HG03565 (cell line): ENCODE data around the gene PCYT2.

Source experiments
- ATAC-seq: cut with Tn5 transposase; IDR thresholded peaks from one replicate; pipeline ENCODE4 v1.9.1; 2021; ENCODE audit warnings: mild to moderate bottlenecking, moderate library complexity; ENCODE audit not compliant: unreplicated experiment

PCYT2 gene

DNA sequence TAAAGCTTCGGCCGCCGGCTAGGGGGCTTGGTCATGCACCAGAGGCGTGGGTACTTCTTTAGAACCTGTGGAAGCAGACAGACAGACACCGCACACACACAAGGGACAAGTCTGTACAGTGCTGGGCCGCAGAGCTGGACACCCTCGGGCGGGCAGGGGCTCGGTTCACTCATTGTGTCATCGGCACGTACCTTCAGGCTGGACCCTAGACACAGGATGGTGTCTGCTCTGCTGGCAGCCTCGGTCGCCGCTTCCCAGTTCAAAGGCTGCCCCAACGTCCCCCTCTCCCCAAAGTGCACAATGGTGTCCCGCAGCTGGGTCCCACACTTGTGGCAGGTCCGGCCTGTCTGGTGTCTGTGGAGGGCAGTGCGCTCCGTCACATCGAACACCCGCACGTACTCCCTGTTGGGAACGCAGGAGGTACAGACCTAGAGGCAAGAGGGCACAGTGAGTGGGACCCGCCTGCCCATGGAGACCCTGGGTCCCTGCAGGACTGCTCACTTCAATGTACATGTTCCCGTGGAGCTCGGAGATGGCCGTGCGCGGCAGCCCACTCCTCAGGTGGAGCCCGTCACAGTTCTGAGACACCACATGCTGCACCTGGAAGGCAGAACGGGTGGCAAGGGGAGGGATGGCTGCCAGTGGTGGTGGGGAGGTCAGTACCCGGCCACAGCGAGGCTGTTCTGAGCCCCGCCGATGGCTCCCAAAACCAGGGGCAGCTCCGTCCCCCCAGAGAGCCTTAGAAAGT lies 3.1 kb upstream of the PCYT2 start:
- no peak for ATAC-seq

- no peak for ATAC-seq
Observed at GRCh38 chr17:81913394-81914102, 2.3 kb upstream of the PCYT2 start.

GRCh38 chr17:81912441-81913309 lies 1.5 kb upstream of the PCYT2 start:
- no peak for ATAC-seq

- ATAC-seq: no peak
Observed at GRCh38 chr17:81911969-81912368, 770 bp upstream of the PCYT2 start.

- peak; percentile 26 for ATAC-seq
Observed at GRCh38 chr17:81910840-81911276, 341 bp downstream of the PCYT2 start.

GRCh38 chr17:81909966-81910839 lies 996 bp downstream of the PCYT2 start:
- ATAC-seq: no peak

GRCh38 chr17:81909231-81909630 lies 2.0 kb downstream of the PCYT2 start:
- no peak for ATAC-seq

GRCh38 chr17:81908793-81909192 lies 2.4 kb downstream of the PCYT2 start:
- no peak for ATAC-seq

DNA sequence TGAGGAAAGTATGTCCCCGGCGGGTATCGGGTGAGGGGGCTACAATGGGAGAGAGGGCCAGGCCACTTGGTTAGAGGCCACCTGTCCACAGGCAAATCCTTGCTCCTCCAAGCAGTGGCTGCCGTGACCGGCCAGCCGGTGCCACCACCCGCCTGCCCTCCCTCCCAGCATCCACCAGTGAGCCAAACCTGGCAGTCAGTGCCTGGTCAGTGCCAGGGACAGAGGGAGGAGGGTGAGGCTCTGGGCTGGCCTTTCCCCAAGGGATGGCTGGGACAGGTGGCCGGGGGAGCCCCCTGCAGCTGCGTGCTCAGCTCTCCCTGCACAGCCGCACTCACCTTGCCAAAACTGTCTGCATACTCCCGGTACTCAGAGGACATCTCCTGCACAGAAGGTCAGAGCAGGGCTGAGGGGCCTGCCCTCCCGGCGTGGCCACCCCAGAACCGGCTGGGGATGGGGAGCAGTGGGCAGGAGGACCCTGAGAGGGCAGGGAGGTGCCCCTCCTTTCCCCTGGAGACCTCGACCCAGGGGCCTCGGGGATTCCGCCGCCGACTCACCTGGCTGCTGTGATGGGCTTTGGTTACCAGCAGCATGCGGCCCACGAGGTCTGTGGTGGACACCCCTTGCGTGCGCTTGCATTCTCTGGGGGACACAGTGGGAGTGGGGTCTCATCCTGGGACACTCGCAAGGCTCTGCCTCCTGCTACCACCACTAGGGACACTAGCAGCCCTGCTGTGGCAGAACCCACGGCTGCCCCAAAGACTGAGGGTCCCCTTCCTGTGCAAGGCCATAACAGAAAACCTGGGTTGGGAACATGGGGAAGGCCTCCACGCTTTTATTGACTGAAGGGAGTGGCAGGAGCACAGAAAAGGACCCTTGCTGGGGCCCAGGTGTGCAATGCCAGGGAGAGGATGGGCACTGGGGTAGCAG lies 3.7 kb downstream of the PCYT2 start:
- ATAC-seq: no peak

DNA sequence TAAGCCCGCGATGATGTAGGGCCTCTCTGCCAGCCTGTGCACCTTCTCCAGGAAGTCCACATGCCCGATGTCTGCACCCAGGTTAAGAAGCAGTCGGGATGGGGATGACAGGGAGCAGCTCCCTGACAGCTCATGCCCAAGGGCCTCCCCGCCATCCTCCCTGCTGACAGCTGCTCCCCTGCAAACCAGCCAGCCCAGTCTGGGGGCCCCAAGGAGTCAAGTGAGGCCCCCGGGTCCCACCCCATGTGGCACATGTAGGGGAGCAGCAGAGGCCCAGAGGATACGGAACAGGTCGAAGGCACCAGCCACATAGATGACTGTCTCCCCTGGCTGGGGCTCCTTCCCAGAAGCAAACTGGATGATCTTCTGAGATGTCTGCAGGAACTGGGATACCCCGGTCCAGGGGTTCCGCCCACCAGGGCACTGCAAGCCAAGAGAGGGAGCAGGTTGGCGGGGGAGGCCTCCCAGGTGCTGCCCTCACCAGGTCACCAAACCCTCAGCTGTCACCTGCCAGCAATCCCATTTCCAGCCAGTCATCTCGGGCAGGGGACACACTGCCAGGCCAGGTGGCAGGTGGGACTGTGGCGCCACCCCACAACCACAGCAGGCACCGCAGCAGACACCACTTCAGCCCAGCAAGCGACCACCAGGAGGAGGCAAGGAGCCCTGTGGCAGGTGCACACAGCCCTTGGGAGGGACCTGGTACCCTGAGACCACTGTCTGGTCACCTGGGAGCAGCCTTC lies 4.6 kb downstream of the PCYT2 start:
- no peak for ATAC-seq

GRCh38 chr17:81905993-81906392 lies 5.2 kb downstream of the PCYT2 start:
- ATAC-seq: no peak

DNA sequence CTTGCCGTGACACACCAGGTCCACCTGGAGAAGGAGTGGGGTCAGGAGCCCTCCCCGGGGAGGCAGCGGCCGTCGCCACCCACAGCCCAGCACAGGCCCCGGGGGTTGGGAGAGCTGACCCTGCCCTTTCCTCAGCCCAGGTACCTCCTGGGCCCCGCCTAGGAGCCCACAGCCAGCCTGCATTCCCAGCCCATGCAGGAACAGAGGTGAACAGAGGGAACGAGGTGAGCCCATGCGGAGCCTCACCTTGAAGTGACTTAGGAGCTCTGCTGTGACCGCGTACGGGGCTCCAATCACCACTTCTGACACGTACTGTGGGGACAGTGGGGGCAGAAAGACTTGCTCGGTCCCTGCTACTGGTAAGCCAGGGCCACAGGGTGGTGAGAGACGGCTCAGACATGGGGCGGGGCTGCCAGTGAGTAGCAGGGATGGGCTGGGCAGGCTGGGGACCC lies 5.7 kb downstream of the PCYT2 start:
- ATAC-seq: no peak

DNA sequence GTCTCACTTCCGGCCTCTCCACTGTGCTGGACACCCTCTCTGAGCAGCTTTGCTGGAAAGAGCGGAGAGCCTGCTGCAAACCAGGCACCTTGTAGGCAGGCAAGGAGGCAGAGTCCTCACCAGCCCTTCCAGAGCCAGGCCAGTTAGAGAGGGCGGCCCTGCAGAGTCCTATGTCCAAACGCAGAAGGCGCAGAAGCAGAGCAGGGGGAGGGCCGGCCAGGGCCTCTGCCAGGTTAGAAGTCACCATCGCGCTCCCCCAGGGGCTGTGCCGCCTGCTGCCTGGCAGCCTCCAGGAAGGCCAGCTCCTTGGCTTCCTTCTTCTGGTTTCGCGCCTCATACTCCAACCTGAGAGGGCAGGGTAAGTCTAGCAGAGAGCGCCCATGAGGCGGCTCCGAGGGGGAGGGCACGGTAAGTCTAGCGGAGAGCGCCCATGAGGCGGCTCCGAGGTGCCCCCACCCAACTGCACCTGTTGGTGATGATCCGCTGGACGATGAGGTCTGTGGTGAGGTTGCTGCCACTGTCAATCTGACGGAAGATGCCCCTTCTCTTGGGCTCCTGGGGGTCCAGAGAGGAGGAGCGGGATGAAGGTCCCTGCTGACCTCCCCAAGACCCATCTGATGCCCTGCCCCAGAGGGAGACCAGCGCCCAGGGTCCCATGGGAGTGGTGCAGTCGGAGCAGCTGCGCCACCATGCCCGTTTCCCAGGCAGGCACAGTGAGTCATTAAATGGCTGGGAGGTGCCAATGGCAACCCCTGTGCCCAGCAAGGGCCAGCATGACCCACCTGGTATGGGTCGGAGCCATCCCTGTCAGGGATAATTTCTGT lies 6.4 kb downstream of the PCYT2 start:
- ATAC-seq: no peak

GRCh38 chr17:81903896-81904599 lies 7.2 kb downstream of the PCYT2 start:
- ATAC-seq: no peak

- ATAC-seq: no peak
Observed at GRCh38 chr17:81903415-81903831, 7.8 kb downstream of the PCYT2 start.

- no peak for ATAC-seq
Observed at GRCh38 chr17:81902653-81903414, 8.4 kb downstream of the PCYT2 start.
